ENCODE measurements around the gene TCF3. TPM values are rescaled to one million over a fixed set of nuclear protein-coding genes. Genes with fewer than 3 reads are reported as not detected.

TCF3 gene
- total and polyA plus RNA-seq, 2 of the 8 experiments (the other 6 are each of a cell fraction or from before 2014, with no cell fraction given), result 241 to 348 TPM

DNA sequence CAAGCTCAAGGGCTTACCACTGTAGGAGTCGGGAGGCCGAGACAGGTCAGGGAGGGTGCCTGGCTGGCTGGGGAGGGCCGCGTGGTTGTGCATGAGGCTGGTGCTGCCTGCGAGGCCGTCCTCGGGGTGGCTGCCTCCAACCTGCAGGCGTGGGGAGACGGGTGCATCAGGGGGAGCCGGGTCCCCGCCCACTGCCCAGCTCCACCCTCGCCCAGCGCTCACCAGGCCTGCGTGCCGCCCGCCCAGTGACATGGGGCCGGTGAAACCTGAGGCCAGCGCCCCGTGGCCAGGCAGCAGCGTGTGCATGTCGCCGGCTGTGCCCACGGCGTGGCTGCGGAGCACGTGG lies 33.3 kb downstream of the TCF3 start:
- Histone ChIP-seq H3K27me3 (replicated peaks in 1 of 4; ENCODE audit: control insufficient read depth in 3 of 4, extremely low read depth in 1 of 4, insufficient read depth in 3 of 4, low read length in 3 of 4) (no peaks in the 10 kb centered on the region), H3K79me1 (ENCODE audit: low read depth, low read length) (peaks cover 3% of the 10 kb centered on the region; the same call in 1 of the 2 replicates), H2AFZ (ENCODE audit: low read length) (no peak overlapping the region), H3K4me1 (replicated peaks in 1 of 4; ENCODE audit: control insufficient read depth in 3 of 4, insufficient read depth in 4 of 4, low read length in 3 of 4) (peaks cover 0 to 8% (median 4%) of the 10 kb centered on the region in 4 experiments; a peak in 3 of 7 replicates), H2BK12ac (ENCODE audit: low read depth, low read length) (0 out of 2 replicates have a peak overlapping the region, but pooled peaks have one; percentile 2), H3K14ac (ENCODE audit: insufficient read length) (no peak overlapping the region), H3K4me3 (ENCODE audit: extremely low read depth in 1 of 4, insufficient read depth in 2 of 4, low read depth in 3 of 4, low read length in 4 of 4) (no peak overlapping the region), H2BK20ac (ENCODE audit: low read length) (no peak overlapping the region), H3K79me2 (ENCODE audit: control insufficient read depth in 1 of 2, insufficient read depth in 2 of 2, low read length in 2 of 2) (peaks cover 0 to 4% of the 10 kb centered on the region in 2 experiments; a peak in 1 of 4 replicates), H2BK5ac (ENCODE audit: low read depth, low read length) (peak overlapping the region; percentile 26; the same call in 1 of the 2 replicates), H3K9ac (replicated peaks in 1 of 4; ENCODE audit: extremely low read depth in 1 of 4, low read depth in 3 of 4, low read length in 3 of 4) (no peak overlapping the region), H3K4me2 (ENCODE audit: insufficient read depth in 1 of 2, low read depth in 2 of 2, low read length in 2 of 2) (no peak overlapping the region), H4K8ac (ENCODE audit: extremely low read depth, insufficient read depth, low read length) (peak overlapping the region; percentile 71; the same call in 1 of the 2 replicates), H3K18ac (ENCODE audit: extremely low read depth, low read length) (no peak overlapping the region), H3K23me2 (ENCODE audit: low read depth, low read length) (no peaks in the 10 kb centered on the region), H4K5ac (ENCODE audit: insufficient read length, low read depth, low read length) (no peak overlapping the region), H3K4ac (replicated peaks; ENCODE audit: insufficient read length, low read depth, low read length) (no peak overlapping the region), H4K20me1 (replicated peaks in 1 of 2; ENCODE audit: control insufficient read depth in 1 of 2, insufficient read depth in 2 of 2, low read length in 2 of 2) (peaks cover 21 to 36% of the 10 kb centered on the region in 2 experiments), H3K36me3 (ENCODE audit: control insufficient read depth in 2 of 4, insufficient read depth in 4 of 4, low read length in 3 of 4) (peaks cover 30 to 86% (median 66%) of the 10 kb centered on the region in 4 experiments), H3K23ac (ENCODE audit: insufficient read length) (no peak overlapping the region), H4K91ac (replicated peaks; ENCODE audit: insufficient read length, low read length) (no peak overlapping the region), H2BK120ac (replicated peaks; ENCODE audit: low read depth, low read length) (no peak overlapping the region), H3K27ac (ENCODE audit: low read depth, low read length) (no peak overlapping the region), H2BK15ac (ENCODE audit: low read length) (no peak overlapping the region), H3K56ac (replicated peaks; ENCODE audit: insufficient read length, low read depth, low read length) (no peak overlapping the region), H3K9me3 (ENCODE audit: insufficient read depth in 2 of 2, low read depth in 1 of 2, low read length in 1 of 2) (no peaks in the 10 kb centered on the region), H2AK5ac (ENCODE audit: low read depth, low read length) (no peak overlapping the region)
- DNase-seq (ENCODE audit: low read depth in 1 of 2, low spot score in 2 of 2) (no peak), FAIRE-seq (no peak)
- 89% methylated on average over 18 of the region's 26 CpGs; no CpG with 5 or more reads in 1 of the 2 experiments for WGBS, 2 experiments (ENCODE audit: extremely low coverage in 1 of 2, insufficient coverage in 1 of 2, insufficient read length in 1 of 2, insufficient replicate concordance in 2 of 2, low coverage in 1 of 2, low lambda C conversion rate in 2 of 2, missing lambda C conversion rate in 1 of 2)
- TF ChIP-seq JUND (IDR thresholded peaks at IDR 0.05; ENCODE audit: low read length), result no peak
- no peak for TF ChIP-seq SIRT6 (IDR thresholded peaks at IDR 0.05; ENCODE audit: low read length)
- no peak for TF ChIP-seq EZH2 (IDR thresholded peaks at IDR 0.05; ENCODE audit: low read depth, low read length, severe bottlenecking)
- POLR2A ChIA-PET (ENCODE audit: partially characterized antibody), result interaction anchor here (1.1 to 4.8 kb wide), 3 partner anchors 12 to 17 kb away, joined by 3 to 26 read pairs (median 3); partner anchors contain the start of gene UQCR11
- CTCF ChIA-PET (ENCODE audit: partially characterized antibody), result interaction anchor here (0.8 to 2.2 kb wide), 5 partner anchors 9 to 52 kb away, joined by 3 to 10 read pairs (median 3); partner anchors contain the start of gene UQCR11

Data from H1 (cell line).